Aortic smooth muscle cell (primary cell): ENCODE data around the gene TIE1. TPM values are rescaled to one million over a fixed set of nuclear protein-coding genes. Genes with fewer than 3 reads are reported as not detected.

Source experiments
- total RNA-seq: library from RNA; depleted of rRNA; stranded (reverse); fragments of >200 nt; gene quantifications from 2 replicates; pipeline ENCODE4 v1.2.3, GENCODE V29; 2014

Gene TIE1
- total RNA-seq, result 12.3 and 16.9 TPM in 2 replicates

DNA sequence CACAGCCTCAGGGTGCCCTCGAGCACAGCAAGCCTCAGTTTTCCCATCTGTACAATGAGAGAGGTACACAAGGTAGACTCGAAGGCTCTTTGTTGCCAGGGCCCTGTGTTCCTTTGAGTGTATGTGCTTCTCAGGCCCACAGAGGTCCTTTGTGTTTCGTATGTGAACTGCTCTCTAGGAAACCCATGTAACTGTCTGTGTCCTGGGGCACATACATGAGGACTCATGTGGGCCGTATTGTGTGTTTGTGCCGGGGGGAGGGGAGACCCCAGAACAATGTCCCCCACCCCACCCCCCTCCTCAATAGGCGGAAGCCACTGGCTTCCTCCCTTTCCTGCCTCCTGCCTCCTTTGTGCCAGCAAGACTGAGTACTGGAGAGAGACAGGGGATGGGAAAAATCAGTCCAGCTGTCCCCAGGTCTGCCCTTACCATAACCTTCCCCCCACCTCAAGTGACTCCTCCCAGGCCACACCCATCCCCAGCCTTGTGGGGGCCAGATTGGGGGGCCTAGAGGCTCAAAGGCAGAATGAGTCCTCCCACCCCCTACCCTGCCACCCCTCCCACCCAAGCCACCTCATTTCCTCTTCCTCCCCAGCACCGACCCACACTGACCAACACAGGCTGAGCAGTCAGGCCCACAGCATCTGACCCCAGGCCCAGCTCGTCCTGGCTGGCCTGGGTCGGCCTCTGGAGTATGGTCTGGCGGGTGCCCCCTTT is at the start of gene TIE1:
Gene TIE1, plus strand, starts transcription at position 605 of the 717 bp plus-strand sequence. Its CDS starts 90 bp downstream, at position 695.

DNA sequence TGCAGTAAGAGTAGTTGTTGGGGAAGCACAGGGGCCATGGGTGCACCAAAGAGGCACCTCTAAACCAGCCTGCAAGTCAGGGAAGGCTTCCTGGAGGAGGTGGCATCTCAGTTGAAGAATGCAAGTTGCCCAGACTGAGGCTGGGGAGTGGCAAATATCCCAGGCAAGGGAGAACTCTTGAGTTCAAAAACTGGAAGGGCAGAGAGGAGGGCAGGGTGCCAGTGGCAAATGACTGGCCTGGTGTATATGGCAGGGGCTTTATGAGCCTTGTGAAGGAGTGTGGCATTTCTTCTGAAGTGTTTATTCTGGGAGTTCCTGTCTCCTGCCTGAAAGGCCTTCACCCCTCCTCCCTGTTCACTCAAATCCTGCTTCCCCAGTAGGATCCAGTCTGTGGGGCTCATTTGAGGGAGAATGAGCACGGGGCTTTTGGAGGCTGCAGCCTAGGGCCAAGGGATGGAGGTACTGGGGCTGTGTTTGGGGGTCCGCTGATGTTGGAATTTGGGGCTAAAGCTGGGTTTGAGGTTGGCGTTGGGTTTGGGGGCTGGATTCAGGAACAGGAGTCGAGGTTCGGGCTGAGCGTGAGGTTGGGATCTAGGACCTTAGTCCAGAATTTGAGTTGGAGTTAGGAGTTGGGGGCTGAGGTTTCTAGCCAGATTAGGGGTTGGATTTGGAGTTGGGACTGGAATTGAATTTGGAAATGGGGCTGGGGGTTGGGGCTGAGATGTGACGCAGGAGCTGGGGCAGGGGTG is 31.0 kb upstream of the TIE1 start, which contains the start of gene TMEM125:
Gene TMEM125, plus strand, starts transcription at position 357 of the 749 bp plus-strand sequence. CDS start 2,740 bp downstream, outside the sequence.

DNA sequence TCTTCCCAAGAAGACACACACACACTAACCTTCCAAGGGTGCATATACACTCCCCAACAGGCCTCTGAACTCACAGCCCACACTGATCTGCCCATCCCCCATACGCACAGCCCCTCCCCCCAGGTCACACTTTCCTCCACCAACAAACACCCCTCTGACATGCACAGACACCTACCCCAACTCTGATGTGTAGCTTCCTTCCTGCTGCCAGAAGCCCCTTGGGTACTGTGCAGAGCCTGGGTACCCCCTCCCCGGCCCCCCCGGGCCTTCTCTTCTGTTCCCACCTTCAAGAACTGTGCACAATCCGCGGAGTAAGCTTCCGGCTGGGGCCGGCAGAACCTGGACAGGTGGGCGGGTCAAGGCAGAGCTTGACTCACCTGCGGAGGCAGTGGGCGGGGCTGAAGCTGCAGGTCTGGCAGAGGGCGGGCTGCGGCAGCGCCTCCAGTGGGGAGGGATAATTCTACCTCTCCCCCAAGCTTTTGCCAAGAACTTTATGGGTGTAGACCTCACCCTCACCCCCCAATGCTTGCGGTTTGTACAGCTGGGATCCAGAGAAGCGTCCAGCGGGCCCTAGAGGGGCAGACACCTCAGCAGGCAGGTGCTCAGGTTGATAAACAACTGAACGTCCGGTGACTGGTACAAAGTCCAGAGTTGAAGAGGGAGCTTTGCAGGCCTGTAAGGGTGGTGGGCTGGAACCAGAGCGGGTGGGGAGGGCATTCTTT is 15.4 kb upstream of the TIE1 start, which contains the start of gene C1orf210:
Gene C1orf210, minus strand, starts transcription at position 313 of the 722 bp plus-strand sequence. CDS start 2,311 bp downstream, outside the sequence.

DNA sequence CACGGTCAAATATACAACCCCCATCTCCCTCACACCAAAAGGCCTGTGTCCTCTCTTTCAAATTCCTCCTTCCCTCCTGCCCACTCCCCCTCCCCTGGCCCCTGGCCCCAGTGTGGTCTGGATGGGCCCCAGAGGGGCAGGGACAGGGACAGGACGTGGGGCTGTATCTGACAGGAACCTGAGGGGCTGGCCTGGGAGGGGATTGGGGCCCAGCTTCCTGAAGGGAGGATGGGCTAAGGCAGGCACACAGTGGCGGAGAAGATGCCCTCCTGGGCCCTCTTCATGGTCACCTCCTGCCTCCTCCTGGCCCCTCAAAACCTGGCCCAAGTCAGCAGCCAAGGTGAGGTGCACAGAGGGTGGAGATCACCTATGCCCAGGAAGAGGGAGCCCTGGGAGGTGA is 36.8 kb downstream of the TIE1 start, which contains the start of gene MPL:
Gene MPL, plus strand, starts transcription at position 231 of the 400 bp plus-strand sequence. Its CDS starts 31 bp downstream, at position 262.

DNA sequence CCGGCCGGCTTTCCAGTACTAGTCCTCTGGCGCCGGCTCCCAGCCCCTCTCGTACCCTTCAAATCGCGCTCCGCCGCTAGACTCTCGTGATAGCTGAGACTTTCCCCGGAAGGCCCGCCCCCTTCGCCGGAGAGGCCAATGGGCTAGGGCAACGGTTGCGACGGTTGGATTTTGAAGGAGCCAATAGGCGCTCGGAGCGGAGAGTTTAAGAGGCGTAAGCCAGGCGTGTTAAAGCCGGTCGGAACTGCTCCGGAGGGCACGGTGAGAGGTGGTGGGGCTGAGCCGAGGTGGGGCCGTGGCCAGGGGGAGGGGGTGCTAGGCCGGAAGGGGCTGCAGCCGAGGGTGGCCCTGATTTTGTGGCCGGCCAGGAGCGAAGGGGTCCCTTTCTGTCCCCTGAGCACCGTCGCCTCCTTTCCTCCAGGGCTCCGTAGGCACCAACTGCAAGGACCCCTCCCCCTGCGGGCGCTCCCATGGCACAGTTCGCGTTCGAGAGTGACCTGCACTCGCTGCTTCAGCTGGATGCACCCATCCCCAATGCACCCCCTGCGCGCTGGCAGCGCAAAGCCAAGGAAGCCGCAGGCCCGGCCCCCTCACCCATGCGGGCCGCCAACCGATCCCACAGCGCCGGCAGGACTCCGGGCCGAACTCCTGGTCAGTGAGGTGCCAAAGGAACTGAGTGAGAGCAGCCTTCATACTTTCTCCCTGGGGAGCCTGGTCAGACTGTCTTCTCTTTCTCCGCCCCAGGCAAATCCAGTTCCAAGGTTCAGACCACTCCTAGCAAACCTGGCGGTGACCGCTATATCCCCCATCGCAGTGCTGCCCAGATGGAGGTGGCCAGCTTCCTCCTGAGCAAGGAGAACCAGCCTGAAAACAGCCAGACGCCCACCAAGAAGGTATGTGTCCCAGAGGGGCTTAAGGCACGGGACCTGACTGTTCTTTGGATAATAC is 58.2 kb downstream of the TIE1 start, which contains the start of gene CDC20:
Gene CDC20, plus strand, starts transcription at position 236 of the 948 bp plus-strand sequence. Its CDS starts 235 bp downstream, at position 471.

DNA sequence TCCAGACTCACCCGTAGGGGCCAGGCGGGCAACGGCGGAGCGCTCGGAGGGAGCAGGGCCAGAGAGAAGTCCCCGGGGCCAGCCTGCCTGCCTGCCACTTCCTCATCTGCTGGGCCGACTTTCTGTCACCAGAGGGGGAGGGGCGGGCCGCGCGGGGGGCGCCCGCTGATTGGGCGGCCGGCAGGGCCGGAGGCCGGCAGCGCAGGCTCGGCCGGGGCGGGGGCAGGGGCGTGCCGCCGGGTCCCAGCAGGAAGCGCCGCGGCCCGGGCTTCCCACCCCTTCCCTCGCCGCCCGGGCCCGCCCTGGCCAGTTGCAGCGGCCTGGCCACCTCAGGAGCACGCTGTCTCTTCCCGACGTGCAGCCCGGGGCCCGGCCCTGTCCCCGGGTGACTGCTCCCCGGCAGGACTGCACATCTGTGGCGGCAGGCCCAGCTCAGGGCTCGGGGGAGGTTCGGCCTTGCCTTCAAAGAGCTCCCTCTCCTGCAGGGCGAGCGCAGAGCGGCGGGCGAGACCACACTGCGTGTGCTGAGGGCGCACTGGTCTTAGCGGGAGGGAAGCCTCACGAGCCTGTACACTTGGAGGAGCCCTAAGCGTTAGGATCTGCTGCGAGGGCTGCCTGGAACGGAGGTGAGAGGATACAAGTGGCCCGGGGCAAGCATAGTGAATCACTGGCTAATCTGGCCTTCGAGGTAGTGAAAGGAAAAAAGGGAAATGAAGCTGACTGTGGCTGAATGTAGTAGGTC is 67.3 kb downstream of the TIE1 start, which contains the start of gene ELOVL1:
Gene ELOVL1, minus strand, starts transcription at position 108 of the 742 bp plus-strand sequence. CDS start 2,402 bp downstream, outside the sequence.

Other genes with a start within 250 kb of the TIE1 start
- 68.7 and 88.9 TPM in 2 replicates for gene EBNA1BP2, start 128.7 kb upstream of the TIE1 start, total RNA-seq
- 0.26 and 0.56 TPM in 2 replicates for gene CFAP57, start 128.7 kb upstream of the TIE1 start, total RNA-seq
- not detected in 2 replicates for gene TMEM125, start 31.0 kb upstream of the TIE1 start, total RNA-seq
- gene C1orf210, start 15.4 kb upstream of the TIE1 start, total RNA-seq, result not detected in 2 replicates
- not detected in 2 replicates for gene MPL, start 36.8 kb downstream of the TIE1 start, total RNA-seq
- 27.0 and 37.4 TPM in 2 replicates for gene CDC20, start 58.0 kb downstream of the TIE1 start, total RNA-seq
- gene ELOVL1, start 67.0 kb downstream of the TIE1 start, total RNA-seq, result 76.0 and 82.8 TPM in 2 replicates
- 61.3 and 68.4 TPM in 2 replicates for gene MED8, start 88.8 kb downstream of the TIE1 start, total RNA-seq
- gene SZT2, start 88.9 kb downstream of the TIE1 start, total RNA-seq, result 24.3 and 28.2 TPM in 2 replicates
- gene HYI, start 152.9 kb downstream of the TIE1 start, total RNA-seq, result 37.3 and 46.8 TPM in 2 replicates
- gene PTPRF, start 229.9 kb downstream of the TIE1 start, total RNA-seq, result 32.2 and 58.1 TPM in 2 replicates